GM10266 (cell line): ENCODE results near the gene C1orf116.

Experiments
- DNase-seq: peaks from one replicate; pipeline ENCODE4 v3.0.0; 2012; ENCODE audit errors: extremely low spot score
- TF ChIP-seq, protein P1 (sequence below): IDR thresholded peaks from 2 replicates; pipeline ENCODE4 v1.5.1; 2012; ENCODE audit warnings: mild to moderate bottlenecking, low read depth; ENCODE audit not compliant: control insufficient read depth, insufficient read depth; ENCODE audit errors: missing control alignments

C1orf116 gene

GRCh38 chr1:207004931-207005830 is 27.4 kb downstream of the C1orf116 start:
- peak; percentile 54 for DNase-seq
- TF ChIP-seq, protein P1, sequence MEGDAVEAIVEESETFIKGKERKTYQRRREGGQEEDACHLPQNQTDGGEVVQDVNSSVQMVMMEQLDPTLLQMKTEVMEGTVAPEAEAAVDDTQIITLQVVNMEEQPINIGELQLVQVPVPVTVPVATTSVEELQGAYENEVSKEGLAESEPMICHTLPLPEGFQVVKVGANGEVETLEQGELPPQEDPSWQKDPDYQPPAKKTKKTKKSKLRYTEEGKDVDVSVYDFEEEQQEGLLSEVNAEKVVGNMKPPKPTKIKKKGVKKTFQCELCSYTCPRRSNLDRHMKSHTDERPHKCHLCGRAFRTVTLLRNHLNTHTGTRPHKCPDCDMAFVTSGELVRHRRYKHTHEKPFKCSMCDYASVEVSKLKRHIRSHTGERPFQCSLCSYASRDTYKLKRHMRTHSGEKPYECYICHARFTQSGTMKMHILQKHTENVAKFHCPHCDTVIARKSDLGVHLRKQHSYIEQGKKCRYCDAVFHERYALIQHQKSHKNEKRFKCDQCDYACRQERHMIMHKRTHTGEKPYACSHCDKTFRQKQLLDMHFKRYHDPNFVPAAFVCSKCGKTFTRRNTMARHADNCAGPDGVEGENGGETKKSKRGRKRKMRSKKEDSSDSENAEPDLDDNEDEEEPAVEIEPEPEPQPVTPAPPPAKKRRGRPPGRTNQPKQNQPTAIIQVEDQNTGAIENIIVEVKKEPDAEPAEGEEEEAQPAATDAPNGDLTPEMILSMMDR, result peak; percentile 86

DNA sequence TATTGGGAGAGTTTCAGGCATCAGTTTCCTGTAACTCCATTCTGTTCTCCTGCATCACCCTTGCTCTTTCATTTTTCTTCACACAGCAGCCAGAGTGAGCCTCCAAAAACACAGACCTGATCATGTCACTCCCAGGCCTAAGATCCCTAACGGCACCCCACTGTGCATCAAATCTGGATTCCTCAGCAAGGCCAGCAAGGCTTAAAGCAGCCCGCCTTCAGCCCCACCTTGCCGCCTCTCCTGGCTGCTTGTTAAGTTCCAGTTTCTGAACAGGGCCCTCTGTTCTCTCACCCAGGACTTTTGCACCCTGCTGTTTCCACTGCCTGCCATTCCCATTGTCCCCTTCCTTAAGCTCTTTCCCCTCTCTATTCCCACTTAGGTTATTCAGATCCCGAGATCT is 29.3 kb downstream of the C1orf116 start:
- TF ChIP-seq, protein P1, result no peak
- no peak for DNase-seq

DNA sequence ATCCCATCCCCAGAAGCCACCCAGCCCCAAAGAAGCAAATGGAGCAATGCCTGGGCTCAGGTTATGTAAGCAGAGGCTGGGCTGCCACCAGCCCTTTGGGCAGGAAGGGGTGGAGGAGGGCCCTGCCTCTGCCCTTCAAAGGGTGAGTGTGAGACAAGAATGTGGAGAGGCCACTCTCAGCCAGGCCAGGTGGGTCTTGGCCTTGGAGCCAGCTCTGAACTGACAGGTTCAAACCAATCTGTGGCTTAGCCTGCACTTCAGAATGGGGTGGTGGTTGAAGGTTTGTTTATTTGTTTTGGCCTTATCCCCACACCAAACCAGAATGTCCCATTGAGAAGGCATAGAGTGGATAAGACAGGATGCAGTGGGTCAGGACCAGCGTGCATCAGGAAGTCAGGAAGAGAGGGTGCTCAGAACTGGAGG is 29.8 kb downstream of the C1orf116 start:
- TF ChIP-seq, protein P1, result no peak
- no peak for DNase-seq

- no peak for DNase-seq
- TF ChIP-seq, protein P1, result no peak
These were observed 30.9 kb downstream of the C1orf116 start for GRCh38 chr1:207001492-207002245.

DNA sequence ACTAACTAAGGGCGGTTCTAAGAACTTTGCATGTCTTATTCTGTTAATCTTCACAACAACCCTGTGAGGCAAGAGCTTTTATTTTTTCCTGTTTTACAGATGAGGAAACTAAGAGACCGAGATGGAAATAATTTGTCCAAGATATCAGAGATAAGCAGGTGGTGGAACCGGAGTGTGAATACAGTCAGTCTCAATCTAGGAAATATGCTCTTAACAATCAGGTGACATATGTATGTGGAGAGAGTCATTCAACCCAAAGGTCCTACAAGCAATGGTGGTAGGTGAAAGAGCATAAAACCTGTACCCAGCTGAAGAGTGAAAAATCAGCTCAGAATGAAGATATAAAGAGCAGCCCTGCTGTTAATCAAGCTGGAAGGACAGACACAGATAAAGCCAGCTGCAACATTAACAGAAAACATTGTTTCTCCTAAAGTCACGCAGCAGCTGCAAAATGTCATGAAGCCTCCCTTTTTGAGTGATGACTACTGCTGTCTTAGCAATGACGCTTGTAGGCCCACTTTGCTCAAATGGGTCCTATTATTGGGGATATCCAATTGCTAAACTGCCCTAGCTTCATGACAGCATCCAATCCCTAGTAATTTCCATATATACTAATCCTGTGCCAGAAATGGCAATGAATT is 31.8 kb downstream of the C1orf116 start:
- TF ChIP-seq, protein P1, result no peak
- DNase-seq, result no peak

DNA sequence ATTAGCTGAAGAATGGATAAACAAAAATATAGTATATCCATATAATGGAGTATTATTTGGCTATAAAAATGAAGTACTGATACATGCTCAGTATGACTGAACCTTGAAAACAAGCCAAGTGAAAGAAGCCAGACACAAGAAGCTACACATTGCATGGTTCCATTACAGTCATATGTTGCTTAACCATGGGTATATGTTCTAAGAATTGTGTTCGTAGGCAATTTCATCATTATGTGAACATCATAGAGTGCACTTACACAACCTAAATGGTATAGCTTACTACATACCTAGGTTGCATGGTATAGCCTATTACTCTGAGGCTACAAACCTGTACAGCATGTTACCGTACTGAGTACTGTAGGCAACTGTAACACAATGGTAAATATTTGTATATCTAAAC is 33.7 kb downstream of the C1orf116 start:
- DNase-seq, result no peak
- TF ChIP-seq, protein P1, result no peak

DNA sequence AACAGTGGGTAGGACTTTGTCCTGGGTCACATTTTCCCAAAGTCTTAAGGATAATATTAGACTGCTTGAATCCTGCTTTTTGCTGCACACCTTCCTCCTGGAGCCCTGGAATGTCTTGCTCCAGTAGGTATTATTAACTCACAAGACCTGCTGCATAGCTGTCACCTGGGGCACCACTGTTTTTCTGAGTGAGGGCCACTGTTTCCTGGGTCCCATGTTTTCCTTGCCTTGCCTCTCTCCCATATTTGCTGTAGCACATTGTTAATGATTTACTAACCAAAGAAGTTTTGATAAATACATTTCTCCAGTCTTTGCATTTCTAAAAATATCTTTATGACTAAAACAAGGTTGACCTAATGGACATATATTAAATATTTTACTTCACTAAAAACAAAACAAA is 39.8 kb downstream of the C1orf116 start:
- TF ChIP-seq, protein P1, result no peak
- DNase-seq, result no peak
